Left lung (tissue), 10 donors: ENCODE data around the gene CDC42EP5. TPM values are rescaled to one million over a fixed set of nuclear protein-coding genes. Genes with fewer than 3 reads are reported as not detected.

Experiments
- ATAC-seq: fragments of 200-7000 bp; cut with Tn5 transposase; one replicate; pipeline ENCODE4 v1.9.1; 2020; ENCODE audit warnings: moderate library complexity
- DNase-seq, 4 donors: peaks; one replicate each; pipeline ENCODE4 v3.0.0-alpha.2; 2013 to 2020
- H3K27ac ChIP-seq, 2 donors: fragments of 200-600 bp; sonication (generic) in 1 of 2; one replicate each; pipeline versions ENCODE4 v1.5.0 to v1.8.0; 2020 to 2021
- H3K27me3 ChIP-seq, 2 donors: fragments of 200-600 bp; sonication (generic) in 1 of 2; one replicate each; pipeline versions ENCODE4 v1.5.0 to v1.8.0; 2020 to 2021
- H3K36me3 ChIP-seq, 2 donors: fragments of 200-600 bp; sonication (generic) in 1 of 2; one replicate each; pipeline versions ENCODE4 v1.5.0 to v1.8.0; 2020 to 2021
- H3K4me1 ChIP-seq, 2 donors: fragments of 200-600 bp; one replicate each; pipeline ENCODE4 v1.8.0; 2021
- H3K4me3 ChIP-seq, 2 donors: fragments of 200-600 bp; sonication (generic) in 1 of 2; one replicate each; pipeline versions ENCODE4 v1.5.0 to v1.8.0; 2020 to 2021; ENCODE audit warnings: mild to moderate bottlenecking in 1 of 2
- H3K9me3 ChIP-seq, 2 donors: fragments of 200-600 bp; sonication (generic) in 1 of 2; one replicate each; pipeline versions ENCODE4 v1.5.0 to v1.8.0; 2020 to 2021
- intact Hi-C, 2 donors: fragments of 100-400 bp; cut with DNase I; formaldehyde crosslinking; loops; one replicate each; pipeline versions ENCODE4 v1.11.2 to v1.14.2; 2022
- polyA plus RNA-seq, 6 donors: library from polyadenylated mRNA; unstranded; fragments of 120-200 nt; gene quantifications; one replicate each; pipeline ENCODE4 v1.2.1, GENCODE V29; 2013; ENCODE audit not compliant: insufficient read length in 6 of 6
- total RNA-seq, 2 donors: library from RNA; stranded (reverse); fragmentation: NEBNext Ultra II Directional; extraction: Animal tissue kit (Norgen Biotek cat#: 25700); gene quantifications; one replicate each; pipeline ENCODE4 v1.2.1, GENCODE V29; 2021
- TF ChIP-seq, protein P1 (sequence below), 2 donors: fragments of 200-600 bp; sonication (generic) in 1 of 2; IDR thresholded peaks; one replicate each; pipeline versions ENCODE4 v1.5.0 to v1.8.0; 2021; ENCODE audit warnings: antibody characterized with exemption in 2 of 2
- donor health status: DM: no; HTN: yes; CAD: no.
- donor health status: DM: no; HTN: no; CAD: no.

Gene CDC42EP5
- total and polyA plus RNA-seq, 8 donors: 20.4 to 57.6 (median 31.1) TPM

DNA sequence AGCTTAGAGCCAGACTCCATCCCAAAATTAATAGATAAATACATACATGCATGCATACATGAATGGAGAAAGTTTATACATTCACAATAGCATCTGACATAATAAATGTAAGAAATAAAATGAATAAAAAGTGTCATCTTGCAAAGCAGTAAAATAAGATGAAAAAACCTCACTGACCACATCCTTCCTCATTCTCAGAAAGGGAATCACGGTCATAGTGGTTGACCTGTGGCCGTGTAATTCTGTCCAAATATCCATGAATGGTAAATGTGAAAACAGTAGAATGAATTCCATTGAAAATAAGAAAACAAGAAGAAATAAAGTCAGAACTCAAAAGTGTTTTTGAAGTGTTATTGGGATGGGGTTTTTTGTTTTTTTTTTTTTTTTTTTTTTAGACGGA, 9.8 kb upstream of the CDC42EP5 start:
- no peak overlapping the region for H3K27ac ChIP-seq
- intact Hi-C loops: loop anchor here in 1 of 2 donors (5.0 kb wide), 1 partner anchor 194 kb away; no protein-coding TSS in a partner anchor
- DNase-seq (no peak), ATAC-seq (no peak)
- no peak overlapping the region for H3K4me3 ChIP-seq
- H3K27me3 ChIP-seq: peaks cover 0 to 91% of the 10 kb centered on the region in 2 donors
- TF ChIP-seq, protein P1, sequence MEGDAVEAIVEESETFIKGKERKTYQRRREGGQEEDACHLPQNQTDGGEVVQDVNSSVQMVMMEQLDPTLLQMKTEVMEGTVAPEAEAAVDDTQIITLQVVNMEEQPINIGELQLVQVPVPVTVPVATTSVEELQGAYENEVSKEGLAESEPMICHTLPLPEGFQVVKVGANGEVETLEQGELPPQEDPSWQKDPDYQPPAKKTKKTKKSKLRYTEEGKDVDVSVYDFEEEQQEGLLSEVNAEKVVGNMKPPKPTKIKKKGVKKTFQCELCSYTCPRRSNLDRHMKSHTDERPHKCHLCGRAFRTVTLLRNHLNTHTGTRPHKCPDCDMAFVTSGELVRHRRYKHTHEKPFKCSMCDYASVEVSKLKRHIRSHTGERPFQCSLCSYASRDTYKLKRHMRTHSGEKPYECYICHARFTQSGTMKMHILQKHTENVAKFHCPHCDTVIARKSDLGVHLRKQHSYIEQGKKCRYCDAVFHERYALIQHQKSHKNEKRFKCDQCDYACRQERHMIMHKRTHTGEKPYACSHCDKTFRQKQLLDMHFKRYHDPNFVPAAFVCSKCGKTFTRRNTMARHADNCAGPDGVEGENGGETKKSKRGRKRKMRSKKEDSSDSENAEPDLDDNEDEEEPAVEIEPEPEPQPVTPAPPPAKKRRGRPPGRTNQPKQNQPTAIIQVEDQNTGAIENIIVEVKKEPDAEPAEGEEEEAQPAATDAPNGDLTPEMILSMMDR (IDR thresholded peaks at IDR 0.05): no peak
- no peaks in the 10 kb centered on the region for H3K9me3 ChIP-seq
- peaks cover 0 to 26% of the 10 kb centered on the region in 2 donors for H3K4me1 ChIP-seq
- no peaks in the 10 kb centered on the region for H3K36me3 ChIP-seq

DNA sequence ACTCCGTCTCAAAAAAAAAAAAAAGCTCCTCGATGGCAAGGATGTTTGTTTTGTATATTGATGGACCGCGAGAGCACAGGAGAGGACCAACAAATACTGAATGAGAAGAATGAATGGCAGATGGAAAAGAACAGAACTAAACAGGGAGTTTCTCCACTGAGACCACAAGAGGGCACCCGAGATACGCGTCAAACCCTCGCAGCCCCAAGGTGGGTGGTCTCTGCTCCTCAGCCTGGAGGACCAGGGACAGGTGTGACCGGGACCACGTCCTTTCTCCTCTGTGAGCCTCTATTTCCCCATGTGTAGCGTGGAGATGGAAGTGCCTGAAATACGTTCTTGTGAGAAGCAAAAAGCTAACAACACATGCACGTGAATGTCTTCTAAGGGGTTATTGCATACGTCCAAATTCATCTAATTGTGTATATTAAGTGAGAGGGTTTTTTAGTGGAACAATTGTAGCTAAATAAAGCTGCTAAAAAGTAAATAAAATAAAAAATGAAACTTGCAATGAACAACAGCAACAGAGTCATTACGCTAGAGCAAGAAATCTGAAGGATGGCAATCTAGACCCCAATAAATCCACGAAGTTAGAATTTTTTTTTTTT, 8.3 kb upstream of the CDC42EP5 start:
- Histone ChIP-seq H3K27me3 (peaks cover 0 to 91% of the 10 kb centered on the region in 2 donors), H3K9me3 (no peaks in the 10 kb centered on the region), H3K36me3 (no peaks in the 10 kb centered on the region), H3K27ac (no peak overlapping the region), H3K4me3 (no peak overlapping the region), H3K4me1 (peaks cover 0 to 26% of the 10 kb centered on the region in 2 donors)
- TF ChIP-seq, protein P1 (IDR thresholded peaks at IDR 0.05): peak; percentile 56 to 57
- peak; percentile 72 for ATAC-seq
- intact Hi-C loops: loop anchor here in 1 of 2 donors (5.0 kb wide), 1 partner anchor 196 kb away; no protein-coding TSS in a partner anchor
- DNase-seq: no peak

DNA sequence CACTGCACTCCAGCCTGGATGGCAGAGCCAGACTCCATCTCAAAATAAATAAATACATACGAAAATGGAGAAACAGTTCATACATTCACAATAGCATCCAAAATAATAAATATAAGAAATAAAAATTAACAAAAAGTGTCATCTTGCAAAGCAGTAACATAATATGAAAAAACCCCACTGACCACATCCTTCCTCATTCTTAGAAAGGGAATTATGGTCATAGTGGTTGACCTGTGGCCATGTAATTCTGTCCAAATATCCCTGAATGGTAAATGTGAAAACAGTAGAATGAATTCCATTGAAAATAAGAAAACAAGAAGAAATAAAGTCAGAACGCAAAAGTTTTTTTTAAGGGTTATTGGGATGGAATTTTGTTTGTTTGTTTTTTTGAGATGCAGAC, 7.0 kb upstream of the CDC42EP5 start:
- DNase-seq: no peak
- TF ChIP-seq, protein P1 (IDR thresholded peaks at IDR 0.05): no peak
- H3K27ac ChIP-seq: no peak overlapping the region
- no peak for ATAC-seq
- H3K27me3 ChIP-seq: peaks cover 0 to 91% of the 10 kb centered on the region in 2 donors
- H3K4me3 ChIP-seq: no peak overlapping the region
- intact Hi-C loops: loop anchor here in 1 of 2 donors (5.0 kb wide), 1 partner anchor 197 kb away; no protein-coding TSS in a partner anchor
- H3K36me3 ChIP-seq: no peaks in the 10 kb centered on the region
- peaks cover 0 to 26% of the 10 kb centered on the region in 2 donors for H3K4me1 ChIP-seq
- H3K9me3 ChIP-seq: no peaks in the 10 kb centered on the region

DNA sequence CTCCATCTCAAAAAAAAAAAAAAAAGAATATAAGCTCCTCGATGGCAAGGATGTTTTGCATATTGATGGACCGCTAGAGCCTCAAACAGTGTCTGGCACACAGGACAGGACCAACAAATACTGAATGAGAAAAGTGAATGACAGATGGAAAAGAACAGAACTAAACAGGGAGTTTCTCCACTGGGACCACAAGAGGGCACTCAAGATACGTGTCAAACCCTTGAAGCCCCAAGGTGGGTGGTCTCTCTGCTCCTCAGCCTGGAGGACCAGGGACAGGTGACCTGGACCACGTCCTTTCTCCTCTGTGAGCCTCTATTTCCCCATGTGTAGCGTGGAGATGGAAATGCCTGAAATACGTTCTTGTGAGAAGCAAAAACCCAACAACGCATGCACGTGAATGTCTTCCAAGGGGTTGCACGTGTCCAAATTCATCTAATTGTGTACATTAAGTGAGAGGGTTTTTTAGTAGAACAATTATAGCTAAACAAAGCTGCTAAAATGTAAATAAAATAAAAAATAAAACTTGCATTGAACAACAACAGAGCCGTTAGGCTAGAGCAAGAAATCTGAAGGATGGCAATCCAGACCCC, 5.7 kb upstream of the CDC42EP5 start:
- DNase-seq: peak in 1 of 4 donors; percentile 67

DNA sequence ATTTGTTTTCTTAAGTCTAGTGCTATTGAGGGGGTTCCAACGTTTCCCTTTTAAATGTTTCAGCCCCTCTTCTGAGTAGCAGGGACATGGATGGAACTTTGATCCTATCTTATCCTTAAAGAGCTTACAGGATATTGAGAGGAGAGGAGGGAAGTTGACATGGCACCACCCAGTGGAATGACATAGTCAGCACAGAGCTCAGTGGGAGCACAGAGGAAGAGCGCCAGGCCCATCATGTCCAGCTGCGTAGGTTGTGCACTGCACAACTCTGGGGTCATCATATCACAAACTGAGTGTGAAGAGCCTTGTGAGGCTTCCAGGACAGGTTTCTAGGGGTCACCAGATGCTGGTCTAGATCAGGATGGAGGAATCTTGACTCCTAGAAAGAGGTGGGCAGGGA, 4.6 kb upstream of the CDC42EP5 start:
- H3K9me3 ChIP-seq: no peaks in the 10 kb centered on the region

More for the DNA sequence above, 5.7 kb upstream of the CDC42EP5 start:
- TF ChIP-seq, protein P1 (IDR thresholded peaks at IDR 0.05): peak; percentile 48 to 54
- Histone ChIP-seq H3K27ac (no peak overlapping the region), H3K4me1 (peaks cover 0 to 26% of the 10 kb centered on the region in 2 donors), H3K4me3 (no peak overlapping the region), H3K9me3 (no peaks in the 10 kb centered on the region), H3K36me3 (no peaks in the 10 kb centered on the region), H3K27me3 (peaks cover 0 to 91% of the 10 kb centered on the region in 2 donors)
- intact Hi-C loops: no loop called here
- peak; percentile 64 for ATAC-seq

More for the DNA sequence above, 4.6 kb upstream of the CDC42EP5 start:
- peaks cover 0 to 28% of the 10 kb centered on the region in 2 donors for H3K4me1 ChIP-seq
- no peak for DNase-seq
- H3K27me3 ChIP-seq: peaks cover 0 to 95% of the 10 kb centered on the region in 2 donors
- intact Hi-C loops: no loop called here
- TF ChIP-seq, protein P1 (IDR thresholded peaks at IDR 0.05): no peak
- no peaks in the 10 kb centered on the region for H3K36me3 ChIP-seq
- ATAC-seq: no peak
- H3K4me3 ChIP-seq: no peak overlapping the region
- H3K27ac ChIP-seq: no peak overlapping the region
